Psoas muscle (tissue), 8 donors: Measurements from ENCODE around the gene ADAMTS13. TPM values are rescaled to one million over a fixed set of nuclear protein-coding genes. Genes with fewer than 3 reads are reported as not detected.
A peak's percentile ranks its signal among the peaks of the same experiment; 100 is the strongest.

ENCODE experiments used
- ATAC-seq, 4 donors: fragments of 200-7000 bp; cut with Tn5 transposase; one replicate each; pipeline ENCODE4 v1.9.1; 2020; ENCODE audit warnings: moderate library complexity in 3 of 4, mild to moderate bottlenecking in 2 of 4
- DNase-seq, 2 donors: peaks; one replicate each; pipeline ENCODE4 v3.0.0-alpha.2; 2020
- H3K27ac ChIP-seq: fragments of 200-600 bp; one replicate; pipeline ENCODE4 v1.8.0; 2022
- H3K27me3 ChIP-seq, 3 donors: fragments of 200-600 bp in 1 of 3; one replicate each; pipeline versions ENCODE4 v1.6.1 to v1.8.0; 2013 to 2022; ENCODE audit warnings: low read length in 2 of 3, mild to moderate bottlenecking in 2 of 3, moderate library complexity in 1 of 3; ENCODE audit not compliant: insufficient read depth in 3 of 3
- H3K36me3 ChIP-seq, 2 donors: fragments of 200-600 bp in 1 of 2; one replicate each; pipeline versions ENCODE4 v1.6.1 to v1.8.0; 2013 to 2022; ENCODE audit warnings: low read depth in 1 of 2, mild to moderate bottlenecking in 1 of 2, moderate library complexity in 1 of 2; ENCODE audit not compliant: insufficient read depth in 1 of 2
- H3K4me1 ChIP-seq: fragments of 200-600 bp; one replicate; pipeline ENCODE4 v1.8.0; 2022
- H3K4me3 ChIP-seq: fragments of 200-600 bp; one replicate; pipeline ENCODE4 v1.8.0; 2022; ENCODE audit warnings: mild to moderate bottlenecking
- H3K9me3 ChIP-seq: fragments of 200-600 bp; one replicate; pipeline ENCODE4 v1.8.0; 2022
- CTCF ChIP-seq: fragments of 200-600 bp; IDR thresholded peaks from one replicate; pipeline ENCODE4 v1.8.0; 2022; ENCODE audit warnings: antibody characterized with exemption
- WGBS, 3 donors: extraction: QIAGEN DNeasy Blood & Tissue Kit; methylation state at CpG; one replicate each; pipeline versions ENCODE4 v1.1.6 to v1.1.7; 2013; 5-methylcytosine and 5-hydroxymethylcytosine counted together
- intact Hi-C, 2 donors: fragments of 100-400 bp; cut with DNase I; formaldehyde crosslinking; loops; one replicate each; pipeline versions ENCODE4 v1.11.0 to v1.14.2; 2022
- polyA plus RNA-seq, 3 donors: library from polyadenylated mRNA; stranded (reverse); fragments of 200-250 nt; gene quantifications; one replicate each; pipeline ENCODE4 v1.2.3, GENCODE V29; 2013
- total RNA-seq, 4 donors: library from RNA; stranded (reverse); fragmentation: NEBNext Ultra II Directional in 2 of 4; extraction: Animal tissue kit (Norgen Biotek cat#: 25700) in 2 of 4; gene quantifications; one replicate each; pipeline versions ENCODE4 v1.2.1 to v1.2.4, GENCODE V29; 2021 to 2023
- donor health status: healthy with polysubstance abuse.
- donor health status: DM: no; HTN: no; CAD: no; lungs with moderate emphysema.
- donor health status: Bipolar disorder and iron deficiency.
- donor health status: healthy.
- donor health status: DM: yes; HTN: yes; CAD: no.
- donor health status: DM: no; HTN: no; CAD: no.
- donor health status: DM: no; HTN: no; CAD: no.
- donor health status: DM: yes; HTN: yes; CAD: no.

The ADAMTS13 gene
- total and polyA plus RNA-seq, 7 donors = 0.73 to 6.7 (median 2.5) TPM

DNA sequence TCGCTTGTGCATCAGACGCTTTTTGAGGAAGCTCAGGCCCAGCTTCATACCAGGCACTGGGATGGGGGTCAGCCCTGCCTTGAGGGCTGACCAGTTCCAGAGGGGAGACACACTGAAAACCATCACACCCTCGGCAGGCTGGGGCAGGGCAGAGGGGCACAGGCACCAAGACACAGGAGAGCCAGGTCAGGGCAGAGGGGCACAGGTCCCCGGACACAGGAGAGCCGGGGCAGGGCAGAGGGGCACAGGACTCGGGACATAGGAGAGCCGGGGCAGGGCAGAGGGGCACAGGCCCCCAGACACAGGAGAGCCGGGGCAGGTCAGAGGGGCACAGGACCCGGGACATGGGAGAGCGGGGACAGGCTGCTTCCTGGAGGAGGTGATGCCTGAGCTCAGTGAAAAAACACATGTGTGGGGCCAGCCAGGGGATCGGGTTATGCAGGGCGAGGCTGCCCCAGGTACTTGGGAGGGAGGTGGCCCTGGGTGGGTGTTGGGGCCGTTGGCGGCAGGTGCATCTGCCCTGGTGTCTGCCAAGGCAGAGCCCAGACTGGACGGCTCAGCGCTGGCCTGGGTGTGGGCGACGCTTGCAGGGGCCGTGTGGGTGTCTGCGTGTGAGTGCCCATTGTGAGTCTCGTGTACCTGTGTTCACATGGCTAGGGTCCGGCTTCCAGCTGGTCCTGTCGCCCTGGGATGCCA lies 71.8 kb downstream of the ADAMTS13 start:
- ATAC-seq (no peak), DNase-seq (peak in 1 of 2 donors; percentile 41)
- peaks cover 22% of the 10 kb centered on the region for H3K4me1 ChIP-seq
- no peak overlapping the region for H3K4me3 ChIP-seq
- peaks cover 0 to 5% (median 4%) of the 10 kb centered on the region in 3 donors for H3K27me3 ChIP-seq
- H3K36me3 ChIP-seq = no peaks in the 10 kb centered on the region
- H3K9me3 ChIP-seq = no peaks in the 10 kb centered on the region
- 93 to 95% (median 95%) methylated on average over 22 to 23 of the region's 23 CpGs for WGBS, 3 donors
- TF ChIP-seq CTCF = no peak
- intact Hi-C loops = loop anchor here in 1 of 2 donors (10.0 kb wide), 1 partner anchor 459 kb away; the partner anchor contains the start of gene GTF3C5
- no peak overlapping the region for H3K27ac ChIP-seq

- H3K36me3 ChIP-seq = no peaks in the 10 kb centered on the region
- peaks cover 22% of the 10 kb centered on the region for H3K4me1 ChIP-seq
- no peaks in the 10 kb centered on the region for H3K9me3 ChIP-seq
- no peak overlapping the region for H3K4me3 ChIP-seq
- DNase-seq = peak in 1 of 2 donors; percentile 39
- H3K27me3 ChIP-seq = peaks cover 0 to 11% (median 6%) of the 10 kb centered on the region in 3 donors
- H3K27ac ChIP-seq = no peak overlapping the region
- intact Hi-C loops = loop anchor here in 1 of 2 donors (10.0 kb wide), 1 partner anchor 460 kb away; the partner anchor contains the start of gene GTF3C5
- no peak for ATAC-seq
- WGBS, 3 donors = 90 to 91% (median 91%) methylated on average over 24 of the region's 24 CpGs
- TF ChIP-seq CTCF = no peak
Observed at GRCh38 chr9:133494636-133495326, 72.6 kb downstream of the ADAMTS13 start.

- no peaks in the 10 kb centered on the region for H3K9me3 ChIP-seq
- peak in 1 of 2 donors; percentile 15 for DNase-seq
- no peak for ATAC-seq
Observed at GRCh38 chr9:133495327-133496293, 73.4 kb downstream of the ADAMTS13 start.

More at GRCh38 chr9:133495327-133496293, 73.4 kb downstream of the ADAMTS13 start:
- peaks cover 0 to 11% (median 6%) of the 10 kb centered on the region in 3 donors for H3K27me3 ChIP-seq
- peaks cover 22% of the 10 kb centered on the region for H3K4me1 ChIP-seq
- no peak overlapping the region for H3K4me3 ChIP-seq
- TF ChIP-seq CTCF = no peak
- WGBS, 3 donors = 94 to 98% (median 95%) methylated on average over 24 of the region's 24 CpGs
- H3K36me3 ChIP-seq = no peaks in the 10 kb centered on the region
- intact Hi-C loops = loop anchor here in 1 of 2 donors (10.0 kb wide), 1 partner anchor 461 kb away; the partner anchor contains the start of gene GTF3C5
- no peak overlapping the region for H3K27ac ChIP-seq
